BJ (cell line): ENCODE results near the gene ZBTB1. TPM values are rescaled to one million over a fixed set of nuclear protein-coding genes. Genes with fewer than 3 reads are reported as not detected.
A peak's percentile ranks its signal among the peaks of the same experiment; 100 is the strongest.

ENCODE experiments used
- CTCF ChIA-PET: fragments of 350-600 bp; formaldehyde crosslinking; extraction: SDS; loops from one replicate; lab custom pipeline; 2021; ENCODE audit warnings: antibody characterized with exemption, inconsistent platforms; lab: Yijun Ruan, JAX
- POLR2A ChIA-PET: fragments of 300-600 bp; sonication (Branson Sonifier 250); formaldehyde crosslinking; extraction: SDS; loops from one replicate; lab custom pipeline; 2021; ENCODE audit warnings: antibody characterized with exemption; lab: Charles Lee
- DNase-seq: peaks from one replicate; pipeline ENCODE4 v3.0.0-alpha.2; 2011; ENCODE audit warnings: low read depth
- H3K27me3 ChIP-seq: 2 replicates; pipeline ENCODE4 v1.6.0; 2011; ENCODE audit warnings: low read length; ENCODE audit not compliant: control insufficient read depth, insufficient read depth
- H3K36me3 ChIP-seq: 2 replicates; pipeline ENCODE4 v1.5.1; 2011; ENCODE audit warnings: low read length; ENCODE audit not compliant: control insufficient read depth, insufficient read depth
- H3K4me3 ChIP-seq: 2 replicates; pipeline ENCODE4 v1.5.1; 2011; ENCODE audit warnings: low read depth, mild to moderate bottlenecking, control low read depth, low read length
- CTCF ChIP-seq: IDR thresholded peaks from 2 replicates; pipeline ENCODE4 v1.5.1; 2011; ENCODE audit warnings: low read depth, mild to moderate bottlenecking, control low read depth, inconsistent platforms, low read length, moderate library complexity; ENCODE audit not compliant: insufficient read depth
- polyA plus RNA-seq: library from polyadenylated mRNA; depleted of rRNA; stranded (reverse); fragments of >200 nt; gene quantifications from 2 replicates; pipeline ENCODE4 v1.2.3, GENCODE V29; 2011

The ZBTB1 gene
- polyA plus RNA-seq, 1 experiment, result 16.0 TPM

DNA sequence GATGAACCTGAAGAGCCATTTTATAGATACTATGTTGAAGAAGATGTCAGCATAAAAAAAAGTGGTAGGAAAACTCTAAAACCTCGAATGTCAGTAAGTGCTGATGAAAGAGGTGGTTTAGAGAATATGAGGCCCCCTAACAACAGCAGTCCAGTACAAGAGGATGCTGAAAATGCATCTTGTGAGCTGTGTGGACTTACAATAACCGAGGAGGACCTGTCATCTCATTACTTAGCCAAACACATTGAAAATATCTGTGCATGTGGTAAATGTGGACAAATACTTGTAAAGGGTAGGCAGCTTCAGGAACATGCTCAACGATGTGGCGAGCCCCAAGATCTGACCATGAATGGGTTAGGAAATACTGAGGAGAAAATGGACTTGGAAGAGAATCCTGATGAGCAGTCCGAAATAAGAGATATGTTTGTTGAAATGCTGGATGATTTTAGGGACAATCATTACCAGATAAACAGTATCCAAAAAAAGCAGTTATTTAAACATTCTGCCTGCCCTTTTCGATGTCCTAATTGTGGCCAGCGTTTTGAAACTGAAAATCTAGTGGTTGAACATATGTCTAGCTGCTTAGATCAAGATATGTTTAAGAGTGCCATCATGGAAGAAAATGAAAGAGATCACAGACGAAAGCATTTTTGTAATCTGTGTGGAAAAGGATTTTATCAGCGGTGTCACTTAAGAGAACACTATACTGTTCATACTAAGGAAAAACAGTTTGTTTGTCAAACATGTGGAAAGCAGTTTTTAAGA, 18.2 kb downstream of the ZBTB1 start:
- POLR2A ChIA-PET, result no interaction called here
- no peak for DNase-seq
- TF ChIP-seq CTCF, result no peak
- H3K27me3 ChIP-seq, result no peaks in the 10 kb centered on the region
- no peak overlapping the region for H3K4me3 ChIP-seq
- CTCF ChIA-PET, result interaction anchor here (1.1 to 3.4 kb wide), 4 partner anchors 11 to 93 kb away, joined by 3 to 26 read pairs (median 8); partner anchors contain the start of gene HSPA2
- 0 out of 2 replicates have a peak, but pooled peaks cover 4% of the 10 kb centered on the region for H3K36me3 ChIP-seq

- DNase-seq, result no peak
- CTCF ChIA-PET, result interaction anchor here (0.7 to 1.9 kb wide), 3 partner anchors 9 to 16 kb away, joined by 3 to 9 read pairs (median 4); no protein-coding TSS in a partner anchor
Observed at GRCh38 chr14:64525354-64525753, 20.8 kb downstream of the ZBTB1 start.

DNA sequence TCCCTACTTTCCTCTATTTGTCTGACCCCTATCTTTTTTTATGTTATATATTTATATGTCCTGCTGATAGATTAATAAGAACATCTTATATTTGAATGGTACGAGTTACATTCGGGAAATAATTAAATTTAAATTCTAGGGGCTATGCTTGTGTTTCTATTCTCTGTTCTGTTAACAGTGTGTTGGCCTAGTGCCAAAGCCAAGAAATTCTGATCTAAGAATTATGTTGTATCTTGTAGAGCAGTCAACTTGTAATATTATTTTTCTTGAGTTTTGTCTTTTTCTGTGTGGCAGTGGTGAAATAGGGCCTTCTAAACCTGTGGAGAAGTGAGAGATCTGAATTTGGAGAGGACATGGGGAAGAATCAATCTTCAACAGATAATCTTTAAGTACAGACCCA, 27.0 kb downstream of the ZBTB1 start:
- ChIA-PET CTCF (no interaction called here), POLR2A (no interaction called here)
- Histone ChIP-seq H3K4me3 (no peak overlapping the region), H3K27me3 (no peaks in the 10 kb centered on the region), H3K36me3 (no peaks in the 10 kb centered on the region)
- TF ChIP-seq CTCF, result no peak
- no peak for DNase-seq

More at GRCh38 chr14:64525354-64525753, 20.8 kb downstream of the ZBTB1 start:
- POLR2A ChIA-PET, result no interaction called here
- Histone ChIP-seq H3K36me3 (0 out of 2 replicates have a peak, but pooled peaks cover 4% of the 10 kb centered on the region), H3K27me3 (no peaks in the 10 kb centered on the region), H3K4me3 (no peak overlapping the region)
- TF ChIP-seq CTCF, result no peak

GRCh38 chr14:64536488-64537245, 32.1 kb downstream of the ZBTB1 start:
- peak; percentile 33 for DNase-seq
- CTCF ChIA-PET, result interaction anchor here (0.6 to 7.9 kb wide), 9 partner anchors 12 to 351 kb away, joined by 3 to 91 read pairs (median 5); no protein-coding TSS in a partner anchor

More at GRCh38 chr14:64536488-64537245, 32.1 kb downstream of the ZBTB1 start:
- Histone ChIP-seq H3K27me3 (no peaks in the 10 kb centered on the region), H3K36me3 (no peaks in the 10 kb centered on the region), H3K4me3 (no peak overlapping the region)
- TF ChIP-seq CTCF, result no peak
- POLR2A ChIA-PET, result no interaction called here
